ENCODE results near the gene PLPP2.

Gene PLPP2

GRCh38 chr19:327291-328024 is 36.3 kb upstream of the PLPP2 start:
- H3K27me3 ChIP-seq (ENCODE audit: control insufficient read depth, insufficient read depth, low read length) = no peaks in the 10 kb centered on the region
- H3K9ac ChIP-seq (ENCODE audit: low read depth, low read length) = no peak overlapping the region
- no peaks in the 10 kb centered on the region for H3K4me1 ChIP-seq (ENCODE audit: control insufficient read depth, insufficient read depth, low read length)
- H3K4me2 ChIP-seq (ENCODE audit: low read length) = no peak overlapping the region
- H3K4me3 ChIP-seq (ENCODE audit: low read length) = no peak overlapping the region
- peaks cover 6% of the 10 kb centered on the region for H3K9me3 ChIP-seq (replicated peaks; ENCODE audit: low read length)
- peaks cover 86% of the 10 kb centered on the region for H3K36me3 ChIP-seq (ENCODE audit: insufficient read depth, low read length)

DNA sequence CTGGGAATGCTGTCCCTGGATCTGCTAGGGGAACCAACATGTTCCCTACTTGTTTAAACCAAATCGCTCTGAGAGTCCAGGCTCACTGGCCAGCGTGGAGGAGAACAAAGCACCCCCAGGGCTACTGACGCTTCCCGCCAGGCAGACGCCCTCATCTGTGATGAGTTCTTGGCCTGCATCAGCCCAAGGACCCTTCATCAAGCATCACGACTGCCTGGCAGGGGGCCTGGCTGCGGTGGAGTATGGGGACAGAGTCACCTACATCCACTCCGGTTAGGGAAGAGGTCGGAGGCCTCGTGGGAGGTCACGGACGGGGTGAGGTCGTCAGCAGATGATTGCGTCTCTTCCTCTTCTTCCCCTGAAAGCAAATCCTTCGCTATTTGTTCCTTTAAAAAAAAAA is 35.7 kb upstream of the PLPP2 start:
- no peaks in the 10 kb centered on the region for H3K4me1 ChIP-seq (ENCODE audit: control insufficient read depth, insufficient read depth, low read length)
- H3K4me3 ChIP-seq (ENCODE audit: low read length) = no peak overlapping the region
- peaks cover 6% of the 10 kb centered on the region for H3K9me3 ChIP-seq (replicated peaks; ENCODE audit: low read length)
- H3K36me3 ChIP-seq (ENCODE audit: insufficient read depth, low read length) = peaks cover 91% of the 10 kb centered on the region
- no peak overlapping the region for H3K9ac ChIP-seq (ENCODE audit: low read depth, low read length)
- no peaks in the 10 kb centered on the region for H3K27me3 ChIP-seq (ENCODE audit: control insufficient read depth, insufficient read depth, low read length)
- H3K4me2 ChIP-seq (ENCODE audit: low read length) = no peak overlapping the region

DNA sequence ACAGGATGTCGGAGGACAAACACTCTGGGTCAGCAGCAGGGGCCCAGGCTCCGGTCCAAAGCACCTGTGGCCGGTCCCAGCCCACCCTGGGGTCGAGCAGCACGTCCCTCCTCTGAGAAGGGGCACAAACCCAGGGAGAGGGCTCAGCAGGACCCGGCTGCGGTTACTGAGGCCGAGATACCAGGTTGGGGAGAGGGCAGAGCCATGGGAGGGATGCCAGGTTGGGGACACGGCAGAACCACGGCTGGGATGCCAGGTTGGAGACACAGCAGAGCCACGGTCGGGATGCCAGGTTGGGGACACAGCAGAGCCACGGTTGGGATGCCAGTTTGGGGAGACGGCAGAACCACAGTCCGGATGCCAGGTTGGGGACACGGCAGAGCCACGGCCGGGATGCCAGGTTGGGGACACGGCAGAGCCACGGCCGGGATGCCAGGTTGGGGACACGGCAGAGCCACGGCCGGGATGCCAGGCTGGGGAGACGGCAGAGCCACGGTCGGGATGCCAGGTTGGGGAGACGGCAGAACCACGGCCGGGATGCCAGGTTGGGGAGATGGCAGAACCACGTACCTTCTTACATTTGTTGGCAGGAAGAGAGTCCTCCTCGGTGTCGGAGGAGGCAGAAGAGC is 34.8 kb upstream of the PLPP2 start:
- H3K4me3 ChIP-seq (ENCODE audit: low read length) = no peak overlapping the region
- peaks cover 6% of the 10 kb centered on the region for H3K9me3 ChIP-seq (replicated peaks; ENCODE audit: low read length)
- H3K27me3 ChIP-seq (ENCODE audit: control insufficient read depth, insufficient read depth, low read length) = no peaks in the 10 kb centered on the region
- H3K4me2 ChIP-seq (ENCODE audit: low read length) = no peak overlapping the region
- peaks cover 90% of the 10 kb centered on the region for H3K36me3 ChIP-seq (ENCODE audit: insufficient read depth, low read length)
- no peaks in the 10 kb centered on the region for H3K4me1 ChIP-seq (ENCODE audit: control insufficient read depth, insufficient read depth, low read length)
- no peak overlapping the region for H3K9ac ChIP-seq (ENCODE audit: low read depth, low read length)

GRCh38 chr19:325173-325936 is 34.2 kb upstream of the PLPP2 start:
- peaks cover 88% of the 10 kb centered on the region for H3K36me3 ChIP-seq (ENCODE audit: insufficient read depth, low read length)
- H3K4me3 ChIP-seq (ENCODE audit: low read length) = no peak overlapping the region
- H3K27me3 ChIP-seq (ENCODE audit: control insufficient read depth, insufficient read depth, low read length) = no peaks in the 10 kb centered on the region
- no peaks in the 10 kb centered on the region for H3K4me1 ChIP-seq (ENCODE audit: control insufficient read depth, insufficient read depth, low read length)
- no peak overlapping the region for H3K4me2 ChIP-seq (ENCODE audit: low read length)
- peaks cover 6% of the 10 kb centered on the region for H3K9me3 ChIP-seq (replicated peaks; ENCODE audit: low read length)
- H3K9ac ChIP-seq (ENCODE audit: low read depth, low read length) = no peak overlapping the region

- Histone ChIP-seq H3K9ac (ENCODE audit: low read depth, low read length) (no peak overlapping the region), H3K27me3 (ENCODE audit: control insufficient read depth, insufficient read depth, low read length) (no peaks in the 10 kb centered on the region), H3K4me2 (ENCODE audit: low read length) (no peak overlapping the region), H3K9me3 (replicated peaks; ENCODE audit: low read length) (peaks cover 6% of the 10 kb centered on the region), H3K36me3 (ENCODE audit: insufficient read depth, low read length) (peaks cover 86% of the 10 kb centered on the region), H3K4me1 (ENCODE audit: control insufficient read depth, insufficient read depth, low read length) (no peaks in the 10 kb centered on the region), H3K4me3 (ENCODE audit: low read length) (no peak overlapping the region)
These were observed 33.5 kb upstream of the PLPP2 start for GRCh38 chr19:324716-325115.

- H3K27me3 ChIP-seq (ENCODE audit: control insufficient read depth, insufficient read depth, low read length) = no peaks in the 10 kb centered on the region
- H3K36me3 ChIP-seq (ENCODE audit: insufficient read depth, low read length) = peaks cover 76% of the 10 kb centered on the region
- no peak overlapping the region for H3K9ac ChIP-seq (ENCODE audit: low read depth, low read length)
- H3K9me3 ChIP-seq (replicated peaks; ENCODE audit: low read length) = no peaks in the 10 kb centered on the region
- no peak overlapping the region for H3K4me2 ChIP-seq (ENCODE audit: low read length)
- H3K4me1 ChIP-seq (ENCODE audit: control insufficient read depth, insufficient read depth, low read length) = no peaks in the 10 kb centered on the region
- no peak overlapping the region for H3K4me3 ChIP-seq (ENCODE audit: low read length)
These were observed 31.4 kb upstream of the PLPP2 start for GRCh38 chr19:322616-323015.

GRCh38 chr19:318509-318774 is 27.2 kb upstream of the PLPP2 start:
- no peak overlapping the region for H3K4me2 ChIP-seq (ENCODE audit: low read length)
- no peaks in the 10 kb centered on the region for H3K9me3 ChIP-seq (replicated peaks; ENCODE audit: low read length)
- H3K4me3 ChIP-seq (ENCODE audit: low read length) = no peak overlapping the region
- no peaks in the 10 kb centered on the region for H3K4me1 ChIP-seq (ENCODE audit: control insufficient read depth, insufficient read depth, low read length)
- H3K9ac ChIP-seq (ENCODE audit: low read depth, low read length) = no peak overlapping the region
- peaks cover 62% of the 10 kb centered on the region for H3K36me3 ChIP-seq (ENCODE audit: insufficient read depth, low read length)
- no peaks in the 10 kb centered on the region for H3K27me3 ChIP-seq (ENCODE audit: control insufficient read depth, insufficient read depth, low read length)

DNA sequence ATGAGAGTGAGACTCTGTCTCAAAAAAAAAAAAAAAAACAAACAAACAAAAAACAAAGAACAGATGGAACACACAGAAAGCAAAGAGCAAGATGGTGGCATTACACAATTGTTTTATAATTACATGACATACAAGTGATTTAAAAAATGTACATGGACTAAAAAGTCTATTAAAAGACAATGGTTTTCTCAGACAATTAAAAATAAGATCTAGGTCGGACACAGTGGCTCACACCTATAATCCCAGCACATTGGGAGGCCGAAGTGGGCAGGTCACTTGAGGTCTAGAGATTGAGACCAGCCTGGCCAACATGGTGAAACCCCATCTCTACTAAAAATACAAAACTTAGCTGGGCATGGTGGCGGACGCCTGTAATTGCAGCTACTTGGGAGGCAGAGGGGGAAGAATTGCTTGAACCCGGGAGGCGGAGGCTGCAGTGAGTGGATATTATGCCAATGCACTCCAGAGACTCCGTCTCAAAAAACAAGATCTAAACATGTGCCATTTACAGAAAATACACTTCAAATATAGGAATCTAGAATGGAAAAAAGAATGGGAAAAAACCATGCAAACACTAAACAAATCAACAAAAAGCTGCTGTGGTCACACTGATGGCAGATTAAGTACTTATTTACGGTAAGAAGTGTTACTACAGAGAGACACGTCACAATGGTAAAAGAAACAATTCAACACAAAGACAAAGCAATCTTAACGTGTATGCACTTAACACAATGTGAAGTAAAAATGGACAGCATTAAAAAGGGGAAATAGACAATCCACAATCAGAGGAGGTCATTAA is 26.7 kb upstream of the PLPP2 start:
- Histone ChIP-seq H3K4me2 (ENCODE audit: low read length) (no peak overlapping the region), H3K9ac (ENCODE audit: low read depth, low read length) (no peak overlapping the region), H3K27me3 (ENCODE audit: control insufficient read depth, insufficient read depth, low read length) (no peaks in the 10 kb centered on the region), H3K4me1 (ENCODE audit: control insufficient read depth, insufficient read depth, low read length) (no peaks in the 10 kb centered on the region), H3K9me3 (replicated peaks; ENCODE audit: low read length) (no peaks in the 10 kb centered on the region), H3K36me3 (ENCODE audit: insufficient read depth, low read length) (peaks cover 60% of the 10 kb centered on the region), H3K4me3 (ENCODE audit: low read length) (no peak overlapping the region)

- Histone ChIP-seq H3K9ac (ENCODE audit: low read depth, low read length) (no peak overlapping the region), H3K4me1 (ENCODE audit: control insufficient read depth, insufficient read depth, low read length) (no peaks in the 10 kb centered on the region), H3K4me2 (ENCODE audit: low read length) (no peak overlapping the region), H3K36me3 (ENCODE audit: insufficient read depth, low read length) (peaks cover 54% of the 10 kb centered on the region), H3K9me3 (replicated peaks; ENCODE audit: low read length) (no peaks in the 10 kb centered on the region), H3K4me3 (ENCODE audit: low read length) (no peak overlapping the region), H3K27me3 (ENCODE audit: control insufficient read depth, insufficient read depth, low read length) (no peaks in the 10 kb centered on the region)
These were observed 24.6 kb upstream of the PLPP2 start for GRCh38 chr19:315811-316210.

DNA sequence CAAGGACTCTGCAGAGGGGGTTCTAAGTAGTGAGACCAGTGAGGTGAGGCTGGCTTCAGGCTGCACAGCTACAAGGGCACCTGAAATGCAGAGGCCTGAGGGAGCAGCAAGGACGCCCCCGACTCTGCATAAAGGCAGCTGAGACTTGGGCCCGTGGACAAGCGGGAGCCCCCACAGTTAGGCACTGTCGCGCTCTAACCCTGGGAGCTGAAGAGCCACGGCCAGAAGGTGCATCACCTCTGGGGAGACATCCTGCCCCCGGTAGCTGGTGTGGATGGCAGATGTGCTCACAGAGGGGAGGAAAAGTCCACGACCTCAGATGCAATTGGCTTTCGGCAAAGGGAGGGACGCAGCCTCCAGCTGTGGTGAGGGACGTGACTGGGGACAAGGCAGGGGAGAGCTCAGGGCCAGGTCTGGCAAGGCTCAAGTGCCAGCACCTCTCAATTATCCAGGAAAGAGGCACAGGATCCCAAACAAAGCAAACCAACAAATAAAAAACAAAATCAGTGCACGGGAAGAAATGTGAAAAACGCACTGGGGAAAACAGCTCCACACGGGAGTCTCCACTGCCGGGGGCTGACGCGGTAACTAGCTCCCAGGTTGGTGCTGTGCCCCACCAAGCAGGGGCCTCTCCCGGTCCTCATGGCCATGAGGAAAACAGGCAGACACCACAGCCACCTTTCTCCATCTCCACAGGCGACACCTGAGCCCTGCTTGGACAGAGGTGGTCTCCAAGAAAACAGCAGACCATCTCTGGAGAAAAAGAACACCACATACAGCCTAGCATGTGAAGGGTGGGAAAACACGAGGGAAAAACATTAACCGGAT is 23.0 kb upstream of the PLPP2 start:
- H3K9ac ChIP-seq (ENCODE audit: low read depth, low read length) = no peak overlapping the region
- H3K27me3 ChIP-seq (ENCODE audit: control insufficient read depth, insufficient read depth, low read length) = no peaks in the 10 kb centered on the region
- no peak overlapping the region for H3K4me3 ChIP-seq (ENCODE audit: low read length)
- no peaks in the 10 kb centered on the region for H3K4me1 ChIP-seq (ENCODE audit: control insufficient read depth, insufficient read depth, low read length)
- peaks cover 55% of the 10 kb centered on the region for H3K36me3 ChIP-seq (ENCODE audit: insufficient read depth, low read length)
- H3K9me3 ChIP-seq (replicated peaks; ENCODE audit: low read length) = no peaks in the 10 kb centered on the region
- no peak overlapping the region for H3K4me2 ChIP-seq (ENCODE audit: low read length)
